OCI-LY1 (cell line): ENCODE measurements around the gene MC5R.

Experiments
- H2AFZ ChIP-seq: fragments of 200-600 bp; sonication (generic), shearing (Covaris generic); 2 replicates; pipeline ENCODE4 v1.6.0; 2014; ENCODE audit warnings: antibody characterized with exemption, mild to moderate bottlenecking, low read length
- H3F3A ChIP-seq: fragments of 200-600 bp; sonication (generic), shearing (Covaris generic); 2 replicates; pipeline ENCODE4 v1.6.0; 2014; ENCODE audit warnings: mild to moderate bottlenecking, antibody characterized with exemption, low read length, moderate library complexity; ENCODE audit not compliant: insufficient read depth
- H3K27ac ChIP-seq: fragments of 200-600 bp; sonication (generic); 2 replicates; pipeline ENCODE4 v1.5.1; 2014; ENCODE audit warnings: low read length, mixed run types, mild to moderate bottlenecking, low read depth; ENCODE audit not compliant: poor library complexity, severe bottlenecking
- H3K27me3 ChIP-seq: fragments of 200-600 bp; sonication (generic); 2 replicates; pipeline ENCODE4 v1.6.0; 2014; ENCODE audit warnings: antibody characterized with exemption, mild to moderate bottlenecking, low read length, moderate library complexity; ENCODE audit not compliant: insufficient read depth
- H3K36me3 ChIP-seq: fragments of 200-600 bp; sonication (generic); 2 replicates; pipeline ENCODE4 v1.6.1; 2014; ENCODE audit warnings: mild to moderate bottlenecking, antibody characterized with exemption, low read length, moderate library complexity, mixed read lengths; ENCODE audit not compliant: insufficient read depth
- H3K4me1 ChIP-seq: fragments of 200-600 bp; sonication (generic); 2 replicates; pipeline ENCODE4 v1.5.1; 2014; ENCODE audit warnings: mild to moderate bottlenecking, low read length, moderate library complexity; ENCODE audit not compliant: insufficient read depth, severe bottlenecking
- H3K4me2 ChIP-seq: fragments of 200-600 bp; sonication (generic), shearing (Covaris generic); 2 replicates; pipeline ENCODE4 v1.6.1; 2014; ENCODE audit warnings: low read length
- H3K4me3 ChIP-seq: fragments of 200-600 bp; sonication (generic); 2 replicates; pipeline ENCODE4 v1.5.1; 2014; ENCODE audit warnings: low read length, low read depth, mild to moderate bottlenecking, mixed read lengths; ENCODE audit not compliant: poor library complexity, severe bottlenecking
- H3K79me2 ChIP-seq: fragments of 200-600 bp; shearing (Covaris generic); 2 replicates; pipeline ENCODE4 v1.6.1; 2016; ENCODE audit warnings: mixed run types, low read length, mixed read lengths; ENCODE audit not compliant: insufficient read depth
- H3K9ac ChIP-seq: fragments of 200-600 bp; sonication (generic), shearing (Covaris generic); 2 replicates; pipeline ENCODE4 v1.6.1; 2014; ENCODE audit warnings: mild to moderate bottlenecking, low read length, mixed read lengths
- H3K9me2 ChIP-seq: fragments of 200-600 bp; sonication (generic), shearing (Covaris generic); 2 replicates; pipeline ENCODE4 v1.6.1; 2014; ENCODE audit warnings: low read depth, mild to moderate bottlenecking, low read length, mixed read lengths
- H3K9me3 ChIP-seq: fragments of 200-600 bp; shearing (Covaris generic); 2 replicates; pipeline ENCODE4 v1.6.1; 2014; ENCODE audit warnings: low read length, mixed read lengths
- H4K20me1 ChIP-seq: fragments of 200-600 bp; sonication (generic), shearing (Covaris generic); 2 replicates; pipeline ENCODE4 v1.6.0; 2016; ENCODE audit warnings: mild to moderate bottlenecking, low read length; ENCODE audit not compliant: insufficient read depth
- EZH2 ChIP-seq: fragments of 200-600 bp; sonication (generic), shearing (Covaris generic); IDR thresholded peaks from 2 replicates; pipeline ENCODE4 v1.8.0; 2017; ENCODE audit warnings: borderline replicate concordance, mixed run types, mild to moderate bottlenecking, antibody characterized with exemption, low read length, moderate library complexity, mixed read lengths
- TF ChIP-seq, protein P1 (sequence below): fragments of 200-600 bp; sonication (generic), shearing (Covaris generic); IDR thresholded peaks from 2 replicates; pipeline ENCODE4 v1.5.1; 2017; ENCODE audit warnings: mild to moderate bottlenecking, antibody characterized with exemption, low read length, moderate library complexity, mixed read lengths

The MC5R gene

DNA sequence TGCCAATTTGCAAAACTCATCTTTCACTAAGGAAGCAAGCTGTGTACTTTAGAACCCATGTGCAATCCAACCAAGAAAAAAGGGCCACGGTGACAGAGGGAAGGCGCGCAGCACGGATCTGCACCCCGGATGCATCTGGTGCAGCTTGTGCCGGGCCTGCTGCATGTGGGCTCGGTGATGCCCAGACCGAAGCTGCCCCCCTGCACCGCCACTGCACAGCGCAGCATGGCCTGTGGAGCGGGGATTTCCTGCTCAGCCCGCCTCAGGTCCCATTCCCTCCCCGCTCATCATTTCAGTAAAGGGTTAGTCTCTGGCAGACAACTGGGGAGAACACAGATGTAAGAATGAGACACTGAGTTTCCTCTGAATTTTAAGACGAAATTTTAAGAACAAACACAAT, 48.4 kb downstream of the MC5R start:
- Histone ChIP-seq H3F3A (no peaks in the 10 kb centered on the region), H3K9ac (no peak overlapping the region), H2AFZ (no peak overlapping the region), H3K36me3 (no peaks in the 10 kb centered on the region), H3K79me2 (no peaks in the 10 kb centered on the region), H3K9me2 (no peaks in the 10 kb centered on the region), H4K20me1 (no peaks in the 10 kb centered on the region), H3K4me2 (no peak overlapping the region), H3K27me3 (no peaks in the 10 kb centered on the region; the same call in 1 of the 2 replicates), H3K9me3 (no peaks in the 10 kb centered on the region), H3K27ac (no peak overlapping the region), H3K4me3 (no peak overlapping the region), H3K4me1 (no peaks in the 10 kb centered on the region)
- no peak for TF ChIP-seq EZH2
- TF ChIP-seq, protein P1, sequence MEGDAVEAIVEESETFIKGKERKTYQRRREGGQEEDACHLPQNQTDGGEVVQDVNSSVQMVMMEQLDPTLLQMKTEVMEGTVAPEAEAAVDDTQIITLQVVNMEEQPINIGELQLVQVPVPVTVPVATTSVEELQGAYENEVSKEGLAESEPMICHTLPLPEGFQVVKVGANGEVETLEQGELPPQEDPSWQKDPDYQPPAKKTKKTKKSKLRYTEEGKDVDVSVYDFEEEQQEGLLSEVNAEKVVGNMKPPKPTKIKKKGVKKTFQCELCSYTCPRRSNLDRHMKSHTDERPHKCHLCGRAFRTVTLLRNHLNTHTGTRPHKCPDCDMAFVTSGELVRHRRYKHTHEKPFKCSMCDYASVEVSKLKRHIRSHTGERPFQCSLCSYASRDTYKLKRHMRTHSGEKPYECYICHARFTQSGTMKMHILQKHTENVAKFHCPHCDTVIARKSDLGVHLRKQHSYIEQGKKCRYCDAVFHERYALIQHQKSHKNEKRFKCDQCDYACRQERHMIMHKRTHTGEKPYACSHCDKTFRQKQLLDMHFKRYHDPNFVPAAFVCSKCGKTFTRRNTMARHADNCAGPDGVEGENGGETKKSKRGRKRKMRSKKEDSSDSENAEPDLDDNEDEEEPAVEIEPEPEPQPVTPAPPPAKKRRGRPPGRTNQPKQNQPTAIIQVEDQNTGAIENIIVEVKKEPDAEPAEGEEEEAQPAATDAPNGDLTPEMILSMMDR: no peak

DNA sequence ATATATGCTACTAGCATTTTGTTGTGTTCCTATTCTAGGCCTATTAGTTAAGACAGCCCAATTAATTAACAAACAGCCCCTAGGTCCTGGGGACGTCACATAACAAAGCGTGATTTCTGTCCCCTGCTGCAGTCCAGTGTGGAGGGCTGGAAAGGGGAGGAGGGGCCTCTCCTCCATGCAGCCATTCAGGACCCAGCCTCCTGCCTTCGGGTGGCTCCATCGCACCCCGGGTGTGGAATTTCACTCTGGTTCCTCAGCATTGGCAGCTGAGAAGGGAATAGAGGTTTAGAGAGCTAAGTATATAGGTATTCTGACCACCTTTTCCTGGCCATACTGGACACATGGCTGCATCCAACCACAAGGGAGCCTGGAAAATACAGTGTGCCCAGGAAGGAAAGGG, 49.0 kb downstream of the MC5R start:
- no peaks in the 10 kb centered on the region for H3K4me1 ChIP-seq
- no peaks in the 10 kb centered on the region for H3K9me3 ChIP-seq
- no peak overlapping the region for H2AFZ ChIP-seq

DNA sequence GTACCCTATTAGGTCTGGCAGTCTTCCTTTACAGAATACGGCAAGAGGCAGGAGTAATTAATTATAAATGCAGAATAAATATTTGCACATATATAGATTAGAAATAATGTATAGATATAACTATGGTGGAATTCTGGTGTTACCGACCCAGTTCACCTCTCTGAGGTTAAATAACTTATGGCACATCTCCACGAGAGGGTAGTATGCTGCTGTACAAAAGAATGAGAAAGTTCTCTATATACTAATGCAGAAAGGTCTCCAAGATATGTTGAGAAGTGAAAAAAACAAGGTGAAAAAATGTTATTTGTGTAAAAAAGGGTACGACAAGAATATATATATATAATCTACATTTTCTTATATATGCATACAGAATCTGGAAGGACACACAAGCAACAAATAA, 50.6 kb downstream of the MC5R start:
- Histone ChIP-seq H4K20me1 (no peaks in the 10 kb centered on the region), H3K9me3 (no peaks in the 10 kb centered on the region), H3K4me1 (no peaks in the 10 kb centered on the region), H3K9ac (no peak overlapping the region), H2AFZ (no peak overlapping the region), H3K27me3 (no peaks in the 10 kb centered on the region; the same call in 1 of the 2 replicates), H3K9me2 (no peaks in the 10 kb centered on the region), H3F3A (no peaks in the 10 kb centered on the region), H3K36me3 (no peaks in the 10 kb centered on the region), H3K4me3 (no peak overlapping the region), H3K4me2 (no peak overlapping the region), H3K27ac (no peak overlapping the region), H3K79me2 (no peaks in the 10 kb centered on the region)
- TF ChIP-seq, protein P1: peak; percentile 23; the same call in 1 of the 2 replicates
- TF ChIP-seq EZH2: no peak

More for the DNA sequence above, 49.0 kb downstream of the MC5R start:
- no peak overlapping the region for H3K4me3 ChIP-seq
- no peaks in the 10 kb centered on the region for H4K20me1 ChIP-seq
- no peak overlapping the region for H3K27ac ChIP-seq
- H3K9me2 ChIP-seq: no peaks in the 10 kb centered on the region
- H3K27me3 ChIP-seq: no peaks in the 10 kb centered on the region; the same call in 1 of the 2 replicates
- no peak overlapping the region for H3K9ac ChIP-seq
- no peaks in the 10 kb centered on the region for H3K36me3 ChIP-seq
- H3K4me2 ChIP-seq: no peak overlapping the region
- no peaks in the 10 kb centered on the region for H3F3A ChIP-seq
- TF ChIP-seq, protein P1: no peak
- TF ChIP-seq EZH2: no peak
- no peaks in the 10 kb centered on the region for H3K79me2 ChIP-seq
